IPS DF 6.9 (cell line): ENCODE measurements around the gene TACC2.
"Not testable (repeated sequence)": the region's sequence is repeated elsewhere in the genome, so short reads cannot be mapped to it uniquely, and the experiment has no call there.

Experiments
- DNase-seq: peaks from one replicate; pipeline ENCODE4 v3.0.0-alpha.2; 2013; ENCODE audit warnings: low read depth, low spot score
- H3K27ac ChIP-seq: one replicate; pipeline ENCODE4 v1.5.1; 2013; ENCODE audit warnings: low read length, control low read depth
- H3K27me3 ChIP-seq: 2 replicates; pipeline ENCODE4 v1.6.1; 2013; ENCODE audit warnings: mild to moderate bottlenecking, low read length; ENCODE audit not compliant: control insufficient read depth, insufficient read depth
- H3K36me3 ChIP-seq: 2 replicates; pipeline ENCODE4 v1.6.1; 2013; ENCODE audit warnings: low read length; ENCODE audit not compliant: control insufficient read depth, insufficient read depth
- H3K4me1 ChIP-seq: 2 replicates; pipeline ENCODE4 v1.6.1; 2013; ENCODE audit warnings: low read length; ENCODE audit not compliant: control insufficient read depth, insufficient read depth
- H3K4me3 ChIP-seq: 2 replicates; pipeline ENCODE4 v1.5.1; 2013; ENCODE audit warnings: mild to moderate bottlenecking, low read length
- H3K9me3 ChIP-seq: 2 replicates; pipeline ENCODE4 v1.6.1; 2013; ENCODE audit warnings: low read length, inconsistent platforms; ENCODE audit not compliant: control insufficient read depth, insufficient read depth
- WGBS: extraction: QIAGEN DNeasy Blood & Tissue Kit; methylation state at CpG from one replicate; pipeline ENCODE4 v1.1.7; 2013; ENCODE audit warnings: mixed read lengths, missing lambda C conversion rate; ENCODE audit not compliant: insufficient read length, insufficient coverage; 5-methylcytosine and 5-hydroxymethylcytosine counted together

TACC2 gene

DNA sequence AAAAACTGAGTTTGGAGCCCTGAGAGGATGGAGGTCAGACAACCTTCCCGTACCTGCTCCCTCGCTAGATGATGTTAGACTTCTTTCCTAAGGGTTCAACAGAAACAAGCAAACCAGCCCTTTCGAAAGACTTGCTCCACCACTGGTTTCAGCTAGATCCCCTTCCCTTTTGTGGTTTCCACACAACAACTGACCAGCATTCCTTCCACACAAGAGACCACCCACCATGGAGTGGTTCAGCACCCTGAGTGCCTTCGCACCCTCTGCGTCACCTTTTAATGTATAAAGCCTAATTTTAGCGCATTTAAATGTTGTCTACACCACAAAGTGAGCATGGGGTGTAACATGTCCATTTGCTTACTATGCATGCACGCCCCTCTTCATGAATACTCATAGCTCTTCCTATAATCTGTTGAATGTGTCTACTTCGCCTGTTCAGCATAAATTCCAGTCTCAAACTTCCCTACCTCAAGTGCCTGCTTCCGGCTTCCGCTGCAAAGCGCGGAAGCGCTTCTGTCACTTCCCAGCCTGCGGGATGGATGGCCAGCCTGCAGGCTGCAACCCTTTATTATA lies 69.0 kb downstream of the TACC2 start:
- H3K36me3 ChIP-seq, result no peaks in the 10 kb centered on the region
- H3K27ac ChIP-seq, result no peak overlapping the region
- DNase-seq, result no peak
- no peak overlapping the region for H3K4me3 ChIP-seq
- H3K4me1 ChIP-seq, result peaks cover 2% of the 10 kb centered on the region; the same call in 1 of the 2 replicates
- no peaks in the 10 kb centered on the region for H3K9me3 ChIP-seq
- no peaks in the 10 kb centered on the region for H3K27me3 ChIP-seq
- no CpG with 5 or more reads among the region's 14 CpGs for WGBS

GRCh38 chr10:122060250-122060649 lies 71.3 kb downstream of the TACC2 start:
- no peaks in the 10 kb centered on the region for H3K27me3 ChIP-seq
- no CpG with 5 or more reads among the region's 2 CpGs for WGBS
- H3K27ac ChIP-seq, result no peak overlapping the region
- no peaks in the 10 kb centered on the region for H3K9me3 ChIP-seq
- no peaks in the 10 kb centered on the region for H3K4me1 ChIP-seq
- no peak overlapping the region for H3K4me3 ChIP-seq
- no peak for DNase-seq
- no peaks in the 10 kb centered on the region for H3K36me3 ChIP-seq

DNA sequence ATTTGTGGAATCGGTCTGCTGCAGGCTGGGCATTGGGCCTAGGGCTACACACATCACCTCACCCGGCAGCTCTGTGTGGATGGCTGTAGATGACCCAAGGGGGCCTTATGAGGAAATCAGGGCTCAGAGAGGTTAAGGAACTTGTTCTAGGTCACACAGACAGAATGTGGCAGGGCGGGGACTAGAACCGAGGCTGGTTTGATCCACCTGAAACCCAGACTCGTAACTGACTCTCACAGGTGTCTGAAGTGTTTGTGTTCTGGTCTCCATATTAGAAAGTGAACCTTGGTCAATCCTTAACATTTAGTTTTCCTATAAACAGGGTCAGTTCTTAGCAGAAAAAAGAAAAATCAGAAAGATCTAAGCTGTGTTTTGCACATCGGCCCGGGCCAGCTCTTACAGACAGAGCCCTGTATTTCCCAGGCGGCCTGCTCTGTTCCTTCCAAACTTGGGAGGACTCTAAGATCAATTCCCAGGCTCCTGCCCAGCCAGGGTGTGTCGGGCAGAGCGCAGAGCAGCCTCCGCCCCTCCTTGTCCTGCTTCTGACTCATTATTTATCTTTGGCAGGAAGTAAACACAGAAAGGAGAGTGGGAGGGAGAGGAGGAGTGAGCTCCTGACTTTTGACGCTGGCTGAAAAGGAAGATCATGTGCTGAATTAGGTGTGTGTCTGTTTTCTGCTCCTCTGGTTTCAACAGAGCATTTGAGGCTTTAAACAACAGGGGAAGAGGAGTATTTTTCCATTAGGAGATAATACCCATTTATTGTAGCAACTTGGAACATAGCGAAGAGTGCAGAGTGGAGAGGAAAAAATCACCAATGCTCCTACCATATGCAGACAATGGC lies 74.1 kb downstream of the TACC2 start:
- Histone ChIP-seq H3K9me3 (no peaks in the 10 kb centered on the region), H3K27me3 (no peaks in the 10 kb centered on the region), H3K27ac (no peak overlapping the region), H3K4me1 (no peaks in the 10 kb centered on the region), H3K36me3 (no peaks in the 10 kb centered on the region), H3K4me3 (no peak overlapping the region)
- DNase-seq, result no peak
- WGBS, result no CpG with 5 or more reads among the region's 13 CpGs

GRCh38 chr10:122066337-122066939 lies 77.5 kb downstream of the TACC2 start:
- H3K9me3 ChIP-seq, H3K27ac ChIP-seq, H3K4me3 ChIP-seq, DNase-seq, H3K4me1 ChIP-seq, H3K27me3 ChIP-seq, H3K36me3 ChIP-seq: not testable (repeated sequence)
- no CpG with 5 or more reads among the region's 9 CpGs for WGBS

GRCh38 chr10:122068844-122069243 lies 79.9 kb downstream of the TACC2 start:
- no peaks in the 10 kb centered on the region for H3K9me3 ChIP-seq
- H3K27ac ChIP-seq, result no peak overlapping the region
- no peaks in the 10 kb centered on the region for H3K36me3 ChIP-seq
- no peaks in the 10 kb centered on the region for H3K4me1 ChIP-seq
- no peak for DNase-seq
- WGBS, result no CpG with 5 or more reads among the region's 12 CpGs
- no peaks in the 10 kb centered on the region for H3K27me3 ChIP-seq
- no peak overlapping the region for H3K4me3 ChIP-seq

DNA sequence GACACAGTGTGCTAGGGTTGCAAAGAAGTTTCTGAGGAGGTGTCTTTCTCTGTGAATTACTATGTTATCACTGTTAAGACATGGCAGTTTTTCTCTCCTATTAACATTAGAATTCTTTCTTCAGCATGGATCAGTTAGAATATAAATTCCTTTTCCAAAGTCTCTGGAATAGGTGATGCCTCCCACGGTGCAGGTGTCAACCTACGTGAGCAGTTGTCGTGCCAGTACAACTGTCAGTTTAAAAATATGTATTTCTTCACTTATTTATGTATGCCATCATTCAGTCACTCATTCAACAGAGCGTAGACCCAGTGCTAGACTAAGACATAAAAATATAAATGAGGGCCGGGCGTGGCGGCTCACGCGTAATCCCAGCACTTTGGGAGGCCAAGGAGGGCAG lies 83.5 kb downstream of the TACC2 start:
- no peak for DNase-seq
- H3K4me3 ChIP-seq, result no peak overlapping the region
- no peaks in the 10 kb centered on the region for H3K36me3 ChIP-seq
- no CpG with 5 or more reads among the region's 9 CpGs for WGBS
- H3K27ac ChIP-seq, result no peak overlapping the region
- H3K9me3 ChIP-seq, result no peaks in the 10 kb centered on the region
- no peaks in the 10 kb centered on the region for H3K4me1 ChIP-seq
- H3K27me3 ChIP-seq, result no peaks in the 10 kb centered on the region

DNA sequence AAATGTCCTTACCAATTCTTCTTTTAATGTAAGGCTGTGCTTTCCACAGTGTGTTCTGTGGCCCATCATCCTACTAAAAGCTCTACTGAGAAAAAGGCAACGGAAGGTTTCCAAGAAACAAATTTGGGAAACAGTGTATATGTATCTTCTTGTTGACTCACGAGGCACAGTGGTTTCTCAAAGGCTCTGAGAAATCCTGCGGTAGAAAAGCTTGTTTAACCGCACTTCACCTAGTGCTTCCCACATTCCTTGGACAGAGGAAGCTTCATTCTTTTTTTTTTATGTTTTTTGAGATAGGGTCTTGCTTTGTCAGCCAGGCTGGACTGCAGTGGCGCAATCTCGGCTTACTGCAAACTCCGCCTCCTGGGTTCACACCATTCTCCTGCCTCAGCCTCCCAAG lies 84.5 kb downstream of the TACC2 start:
- no peak for DNase-seq
- Histone ChIP-seq H3K27me3 (no peaks in the 10 kb centered on the region), H3K36me3 (no peaks in the 10 kb centered on the region), H3K4me1 (no peaks in the 10 kb centered on the region), H3K4me3 (no peak overlapping the region), H3K9me3 (no peaks in the 10 kb centered on the region), H3K27ac (no peak overlapping the region)
- no CpG with 5 or more reads among the region's 7 CpGs for WGBS

DNA sequence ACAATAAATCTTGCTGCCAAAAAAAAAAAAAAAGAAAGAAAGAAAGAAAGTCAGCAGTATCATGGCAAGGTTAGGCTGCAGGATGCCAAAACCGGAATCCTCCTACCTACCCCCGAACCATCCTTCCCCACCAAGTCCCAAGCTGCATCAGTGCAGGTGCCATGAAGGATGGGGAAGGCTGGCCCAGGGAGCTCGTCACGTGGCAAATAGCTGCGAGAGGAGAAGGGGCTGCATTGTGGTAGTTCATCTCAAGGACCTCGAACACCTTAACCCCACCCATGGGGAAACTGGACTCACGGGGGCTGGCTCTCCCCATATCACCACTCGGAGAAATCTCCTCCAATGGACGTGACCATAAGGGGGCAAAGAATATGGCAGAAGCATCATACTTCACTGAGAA lies 86.2 kb downstream of the TACC2 start:
- no peaks in the 10 kb centered on the region for H3K36me3 ChIP-seq
- H3K4me3 ChIP-seq, result no peak overlapping the region
- no peaks in the 10 kb centered on the region for H3K27me3 ChIP-seq
- no peak overlapping the region for H3K27ac ChIP-seq
- H3K9me3 ChIP-seq, result no peaks in the 10 kb centered on the region
- WGBS, result no CpG with 5 or more reads among the region's 9 CpGs
- no peaks in the 10 kb centered on the region for H3K4me1 ChIP-seq
- DNase-seq, result no peak

DNA sequence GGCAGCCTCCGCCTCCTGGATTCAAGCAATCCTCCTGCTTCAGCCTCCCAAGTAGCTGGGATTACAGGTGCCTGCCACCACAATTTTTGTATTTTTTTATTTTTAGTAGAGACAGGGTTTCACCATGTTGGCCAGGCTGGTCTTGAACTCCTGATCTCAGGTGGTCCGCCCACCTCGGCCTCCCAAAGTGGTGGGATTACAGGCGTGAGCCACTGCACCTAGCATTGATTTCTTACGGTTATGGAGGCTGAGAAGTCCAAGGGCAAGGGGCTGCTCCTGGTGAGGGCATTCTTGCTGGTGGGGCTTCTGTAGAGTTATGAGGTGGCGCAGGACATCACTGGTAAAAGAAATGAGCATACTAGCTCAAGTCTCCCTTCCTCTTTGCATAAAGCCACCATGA lies 86.9 kb downstream of the TACC2 start:
- not testable (repeated sequence) for DNase-seq, H3K36me3 ChIP-seq, H3K4me3 ChIP-seq, H3K27me3 ChIP-seq, H3K9me3 ChIP-seq, H3K27ac ChIP-seq, H3K4me1 ChIP-seq
- WGBS, result no CpG with 5 or more reads among the region's 6 CpGs

GRCh38 chr10:122077311-122077875 lies 88.4 kb downstream of the TACC2 start:
- DNase-seq, result no peak
- H3K27me3 ChIP-seq, result no peaks in the 10 kb centered on the region
- no CpG with 5 or more reads among the region's 10 CpGs for WGBS
- no peaks in the 10 kb centered on the region for H3K4me1 ChIP-seq
- no peak overlapping the region for H3K27ac ChIP-seq
- no peak overlapping the region for H3K4me3 ChIP-seq
- no peaks in the 10 kb centered on the region for H3K9me3 ChIP-seq
- H3K36me3 ChIP-seq, result no peaks in the 10 kb centered on the region
